IPS-18c (cell line): ENCODE data around the gene PCF11.
"Not testable (repeated sequence)": the region's sequence is repeated elsewhere in the genome, so short reads cannot be mapped to it uniquely, and the experiment has no call there.

Experiments
- H3K4me3 ChIP-seq: 2 replicates; pipeline ENCODE4 v1.7.0; 2013; ENCODE audit warnings: low read depth, mild to moderate bottlenecking, low read length, moderate library complexity; ENCODE audit not compliant: insufficient read depth
- H3K9me3 ChIP-seq: one replicate; pipeline ENCODE4 v1.6.1; 2013; ENCODE audit warnings: mild to moderate bottlenecking, low read length, moderate library complexity; ENCODE audit not compliant: control insufficient read depth, insufficient read depth

Gene PCF11

GRCh38 chr11:83206221-83206620, 49.3 kb downstream of the PCF11 start:
- no peak overlapping the region for H3K4me3 ChIP-seq
- no peaks in the 10 kb centered on the region for H3K9me3 ChIP-seq

GRCh38 chr11:83206771-83207382, 49.9 kb downstream of the PCF11 start:
- not testable (repeated sequence) for H3K4me3 ChIP-seq, H3K9me3 ChIP-seq

GRCh38 chr11:83219095-83219494, 62.2 kb downstream of the PCF11 start:
- Histone ChIP-seq H3K9me3 (no peaks in the 10 kb centered on the region), H3K4me3 (no peak overlapping the region)

- Histone ChIP-seq H3K4me3 (no peak overlapping the region), H3K9me3 (no peaks in the 10 kb centered on the region)
Measured at GRCh38 chr11:83220260-83220659, 63.3 kb downstream of the PCF11 start.

GRCh38 chr11:83221694-83222093, 64.8 kb downstream of the PCF11 start:
- no peak overlapping the region for H3K4me3 ChIP-seq
- H3K9me3 ChIP-seq: no peaks in the 10 kb centered on the region

- Histone ChIP-seq H3K4me3 (no peak overlapping the region), H3K9me3 (no peaks in the 10 kb centered on the region)
Measured at GRCh38 chr11:83222499-83222898, 65.6 kb downstream of the PCF11 start.

GRCh38 chr11:83223457-83223856, 66.5 kb downstream of the PCF11 start:
- no peak overlapping the region for H3K4me3 ChIP-seq
- no peaks in the 10 kb centered on the region for H3K9me3 ChIP-seq

- Histone ChIP-seq H3K9me3 (no peaks in the 10 kb centered on the region), H3K4me3 (no peak overlapping the region)
Measured at GRCh38 chr11:83235825-83236224, 78.9 kb downstream of the PCF11 start.
